GM23338 (cell line): ENCODE results near the gene PGAM4.

Experiments
- CREB1 ChIP-seq: fragments of 250-450 bp; sonication (Bioruptor Pico); IDR thresholded peaks from 2 replicates; pipeline ENCODE4 v1.5.0; 2020; ENCODE audit warnings: low read depth, mild to moderate bottlenecking, moderate library complexity
- CTCF ChIP-seq, 2 experiments: fragments of 200-600 bp in 1 of 2; sonication (generic) in 1 of 2; conservative IDR thresholded peaks; 2 replicates each; pipeline versions ENCODE4 v1.5.1 to v1.6.1; 2016 to 2017; ENCODE audit warnings: antibody characterized with exemption in 2 of 2, low read depth in 2 of 2, mild to moderate bottlenecking in 2 of 2, moderate library complexity in 1 of 2
- EZH2 ChIP-seq: fragments of 200-600 bp; sonication (generic); IDR thresholded peaks from one replicate; pipeline ENCODE4 v1.8.0; 2017; ENCODE audit warnings: antibody characterized with exemption, mild to moderate bottlenecking, low read depth; ENCODE audit not compliant: unreplicated experiment
- POLR2AphosphoS5 ChIP-seq: IDR thresholded peaks from 2 replicates; pipeline ENCODE4 v1.6.1; 2016; ENCODE audit warnings: antibody characterized with exemption, low read depth
- REST ChIP-seq: IDR thresholded peaks from one replicate; pipeline ENCODE4 v1.6.1; 2018; ENCODE audit warnings: antibody characterized with exemption; ENCODE audit not compliant: unreplicated experiment
- STAT1 ChIP-seq: IDR thresholded peaks from one replicate; pipeline ENCODE4 v1.6.1; 2016; ENCODE audit warnings: antibody characterized with exemption; ENCODE audit not compliant: unreplicated experiment

GRCh38 chrX:77945910-77946545 is 23.4 kb downstream of the PGAM4 start:
- TF ChIP-seq CTCF (conservative IDR thresholded peaks at IDR 0.05; ENCODE audit: low read depth in 2 of 2), result no peak
- TF ChIP-seq REST, result no peak
- no peak for TF ChIP-seq POLR2AphosphoS5
- no peak for TF ChIP-seq CREB1
- TF ChIP-seq EZH2, result no peak
- no peak for TF ChIP-seq STAT1
